ENCODE results near the gene EFNA5. TPM values are rescaled to one million over a fixed set of nuclear protein-coding genes. Genes with fewer than 3 reads are reported as not detected.
"Not testable (repeated sequence)": the region's sequence is repeated elsewhere in the genome, so short reads cannot be mapped to it uniquely, and the experiment has no call there.

Gene EFNA5
- polyA plus RNA-seq, 4 donors = 26.1 to 30.3 (median 27.6) TPM

- DNase-seq (ENCODE audit: low read depth in 4 of 4, low spot score in 3 of 4) = no peak
Measured at GRCh38 chr5:107443897-107444296, 226.8 kb downstream of the EFNA5 start.

GRCh38 chr5:107442452-107442851 is 228.3 kb downstream of the EFNA5 start:
- no peak for DNase-seq (ENCODE audit: low read depth in 4 of 4, low spot score in 3 of 4)

GRCh38 chr5:107439832-107440231 is 230.9 kb downstream of the EFNA5 start:
- DNase-seq (ENCODE audit: low read depth in 4 of 4, low spot score in 3 of 4) = no peak

GRCh38 chr5:107437986-107438510 is 232.7 kb downstream of the EFNA5 start:
- no peak for DNase-seq (ENCODE audit: low read depth in 4 of 4, low spot score in 3 of 4)

GRCh38 chr5:107437154-107437553 is 233.6 kb downstream of the EFNA5 start:
- no peak for DNase-seq (ENCODE audit: low read depth in 4 of 4, low spot score in 3 of 4)

GRCh38 chr5:107436201-107436600 is 234.5 kb downstream of the EFNA5 start:
- peak in 2 of 4 donors; percentile 29 to 44 for DNase-seq (ENCODE audit: low read depth in 4 of 4, low spot score in 3 of 4)

GRCh38 chr5:107435061-107435460 is 235.7 kb downstream of the EFNA5 start:
- DNase-seq (ENCODE audit: low read depth in 4 of 4, low spot score in 3 of 4) = no peak

- DNase-seq (ENCODE audit: low read depth in 4 of 4, low spot score in 3 of 4) = not testable (repeated sequence)
Measured at GRCh38 chr5:107433646-107434045, 237.1 kb downstream of the EFNA5 start.

- no peak for DNase-seq (ENCODE audit: low read depth in 4 of 4, low spot score in 3 of 4)
Measured at GRCh38 chr5:107431998-107432397, 238.7 kb downstream of the EFNA5 start.

- DNase-seq (ENCODE audit: low read depth in 4 of 4, low spot score in 3 of 4) = no peak
Measured at GRCh38 chr5:107431536-107431935, 239.2 kb downstream of the EFNA5 start.

GRCh38 chr5:107430071-107430625 is 240.6 kb downstream of the EFNA5 start:
- DNase-seq (ENCODE audit: low read depth in 4 of 4, low spot score in 3 of 4) = no peak

- DNase-seq (ENCODE audit: low read depth in 4 of 4, low spot score in 3 of 4) = no peak
Measured at GRCh38 chr5:107428303-107428813, 242.4 kb downstream of the EFNA5 start.

GRCh38 chr5:107426872-107427271 is 243.9 kb downstream of the EFNA5 start:
- DNase-seq (ENCODE audit: low read depth in 4 of 4, low spot score in 3 of 4) = no peak

GRCh38 chr5:107426209-107426608 is 244.5 kb downstream of the EFNA5 start:
- no peak for DNase-seq (ENCODE audit: low read depth in 4 of 4, low spot score in 3 of 4)

- no peak for DNase-seq (ENCODE audit: low read depth in 4 of 4, low spot score in 3 of 4)
Measured at GRCh38 chr5:107425541-107426031, 245.2 kb downstream of the EFNA5 start.

- DNase-seq (ENCODE audit: low read depth in 4 of 4, low spot score in 3 of 4) = no peak
Measured at GRCh38 chr5:107424491-107424890, 246.2 kb downstream of the EFNA5 start.

- no peak for DNase-seq (ENCODE audit: low read depth in 4 of 4, low spot score in 3 of 4)
Measured at GRCh38 chr5:107422494-107422893, 248.2 kb downstream of the EFNA5 start.

- DNase-seq (ENCODE audit: low read depth in 4 of 4, low spot score in 3 of 4) = no peak
Measured at GRCh38 chr5:107419498-107419897, 251.2 kb downstream of the EFNA5 start.

GRCh38 chr5:107418902-107419301 is 251.8 kb downstream of the EFNA5 start:
- DNase-seq (ENCODE audit: low read depth in 4 of 4, low spot score in 3 of 4) = no peak

- no peak for DNase-seq (ENCODE audit: low read depth in 4 of 4, low spot score in 3 of 4)
Measured at GRCh38 chr5:107418071-107418470, 252.7 kb downstream of the EFNA5 start.

- DNase-seq (ENCODE audit: low read depth in 4 of 4, low spot score in 3 of 4) = no peak
Measured at GRCh38 chr5:107415762-107416161, 255.0 kb downstream of the EFNA5 start.

- no peak for DNase-seq (ENCODE audit: low read depth in 4 of 4, low spot score in 3 of 4)
Measured at GRCh38 chr5:107414802-107415201, 255.9 kb downstream of the EFNA5 start.

Measured in right renal pelvis (tissue), 4 donors.